Activated CD4-positive, CD25-positive, alpha-beta regulatory T cell treated with anti-CD3 and anti-CD28 coated beads, Interleukin-2, amount 50 U/mL, for 24 hours (primary cell): ENCODE results near the gene MDFI.

Experiments used
- ATAC-seq, 2 donors: fragments of 150-1000 bp; cut with Tn5 transposase; one replicate each; pipeline ENCODE4 v1.10.0; 2021; ENCODE audit warnings: mild to moderate bottlenecking in 1 of 2, moderate library complexity in 1 of 2

MDFI gene

GRCh38 chr6:41635365-41635764 lies 2.9 kb upstream of the MDFI start:
- ATAC-seq: no peak

GRCh38 chr6:41636833-41637193 lies 1.5 kb upstream of the MDFI start:
- ATAC-seq: no peak

- no peak for ATAC-seq
Observed at GRCh38 chr6:41637194-41638001, 870 bp upstream of the MDFI start.

DNA sequence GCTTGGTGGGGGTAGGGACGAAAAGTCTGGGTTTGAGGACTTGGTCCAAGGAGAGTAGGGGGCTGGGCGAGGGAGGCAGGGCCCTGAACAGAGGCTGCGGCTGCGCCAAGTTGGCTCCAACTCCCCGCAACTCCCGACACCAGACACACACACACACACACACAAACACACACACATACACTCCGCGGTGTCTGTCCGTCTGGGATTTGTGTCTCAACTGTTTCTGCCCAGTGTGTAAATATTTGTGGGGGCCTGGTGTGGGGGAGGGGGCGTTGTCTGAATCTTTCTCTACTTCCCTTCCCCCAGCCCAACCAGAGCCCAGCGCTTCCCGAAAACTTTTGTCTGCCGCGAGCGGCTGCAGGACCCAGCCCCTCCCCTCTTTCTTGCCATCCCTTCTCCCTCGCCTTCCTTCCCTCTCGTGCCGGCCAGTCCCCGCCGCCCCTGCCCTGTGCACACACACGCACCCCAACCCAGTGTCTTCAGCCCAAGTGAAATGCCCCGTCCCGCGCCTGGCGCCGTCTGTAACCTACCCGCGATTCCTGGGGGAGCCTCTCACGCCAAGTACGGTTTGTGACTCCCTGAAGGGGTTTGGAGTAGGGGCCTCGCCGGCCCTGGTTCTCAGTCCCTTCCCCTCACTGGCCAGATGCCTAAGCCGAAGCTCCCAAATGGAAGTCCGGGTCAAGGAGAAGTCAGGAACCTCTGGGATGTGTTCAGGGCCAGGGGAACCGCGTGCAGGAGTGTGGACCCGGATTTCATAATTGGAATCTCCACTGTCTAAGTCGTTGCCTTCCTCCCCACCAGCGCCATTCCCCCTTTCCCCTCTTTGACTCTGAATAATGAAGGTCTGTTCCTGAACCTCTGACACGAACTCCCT lies 904 bp downstream of the MDFI start:
- ATAC-seq: no peak

DNA sequence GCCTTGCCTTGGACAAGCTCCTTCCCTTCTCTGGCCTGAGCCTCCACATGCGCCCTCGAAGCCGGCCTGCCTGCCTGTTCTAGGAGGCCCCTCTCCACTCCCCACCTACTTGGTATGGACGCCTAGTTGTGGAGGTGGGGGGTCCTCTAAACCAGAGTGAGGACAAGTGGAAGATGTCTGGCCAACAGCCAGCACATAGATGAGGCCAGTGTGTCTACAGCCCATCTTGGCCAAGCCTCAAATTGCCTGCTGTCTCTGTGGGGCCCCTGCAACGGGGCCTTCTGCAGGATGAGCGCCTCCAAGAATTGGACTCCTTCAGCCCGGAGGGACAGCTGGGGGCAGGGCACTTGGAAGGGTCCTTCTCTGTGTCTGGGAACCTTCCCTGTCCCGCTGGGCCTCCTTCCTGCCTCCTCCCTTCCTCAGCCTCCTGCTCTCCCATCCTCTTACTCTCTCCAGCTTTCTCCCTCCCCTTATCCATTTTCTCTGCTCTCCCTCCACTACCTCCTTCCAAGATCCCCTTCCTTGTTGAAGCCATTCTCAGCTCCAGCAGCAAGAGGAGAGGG lies 1.6 kb downstream of the MDFI start:
- no peak for ATAC-seq

DNA sequence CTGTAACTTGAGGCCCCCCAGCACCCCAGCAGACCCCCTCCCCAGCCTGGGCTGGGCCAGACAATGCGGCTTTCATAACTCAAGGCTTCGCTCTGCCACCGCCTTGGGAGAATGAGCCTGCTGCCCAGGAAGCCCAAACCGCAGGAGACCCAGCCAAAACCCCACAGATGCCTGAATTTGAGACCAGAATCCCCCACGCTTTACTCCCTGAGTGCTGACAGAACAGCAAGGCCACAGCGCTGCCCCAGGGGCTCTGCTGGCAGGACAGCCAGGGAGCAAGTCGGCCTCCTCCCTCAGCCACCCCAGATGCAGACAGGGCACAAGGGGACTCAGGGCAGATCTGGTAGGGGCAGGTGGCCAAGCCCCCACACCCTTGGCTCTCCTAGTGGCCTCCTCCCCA lies 2.2 kb downstream of the MDFI start:
- ATAC-seq: no peak

DNA sequence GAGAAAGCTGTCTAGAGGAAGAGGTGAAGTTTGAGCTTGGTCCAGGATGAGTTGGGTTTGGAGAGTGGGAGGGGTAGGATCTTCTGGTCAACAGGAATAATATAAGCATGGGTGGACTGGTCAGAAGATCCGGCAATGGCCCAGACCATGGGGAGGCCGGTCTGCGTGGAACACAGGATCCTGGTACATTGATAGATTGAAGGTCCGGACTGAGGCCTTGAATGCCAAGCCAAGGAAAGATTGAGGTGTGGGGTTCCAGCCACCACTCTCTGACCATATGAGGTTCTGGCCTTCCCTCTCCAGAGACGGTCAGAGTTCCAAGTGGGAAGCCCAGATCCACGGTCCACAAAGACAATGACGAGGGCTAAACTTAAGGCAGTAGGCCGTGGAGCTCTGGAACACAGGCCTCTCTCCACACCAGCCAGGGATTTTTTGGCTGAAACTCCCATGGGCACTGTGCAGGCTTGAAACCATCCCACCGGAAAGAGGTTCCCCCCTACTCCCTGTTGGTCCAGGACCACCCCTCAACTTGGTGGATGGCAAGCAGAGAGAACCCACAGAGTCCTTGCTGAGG lies 3.2 kb downstream of the MDFI start:
- no peak for ATAC-seq

DNA sequence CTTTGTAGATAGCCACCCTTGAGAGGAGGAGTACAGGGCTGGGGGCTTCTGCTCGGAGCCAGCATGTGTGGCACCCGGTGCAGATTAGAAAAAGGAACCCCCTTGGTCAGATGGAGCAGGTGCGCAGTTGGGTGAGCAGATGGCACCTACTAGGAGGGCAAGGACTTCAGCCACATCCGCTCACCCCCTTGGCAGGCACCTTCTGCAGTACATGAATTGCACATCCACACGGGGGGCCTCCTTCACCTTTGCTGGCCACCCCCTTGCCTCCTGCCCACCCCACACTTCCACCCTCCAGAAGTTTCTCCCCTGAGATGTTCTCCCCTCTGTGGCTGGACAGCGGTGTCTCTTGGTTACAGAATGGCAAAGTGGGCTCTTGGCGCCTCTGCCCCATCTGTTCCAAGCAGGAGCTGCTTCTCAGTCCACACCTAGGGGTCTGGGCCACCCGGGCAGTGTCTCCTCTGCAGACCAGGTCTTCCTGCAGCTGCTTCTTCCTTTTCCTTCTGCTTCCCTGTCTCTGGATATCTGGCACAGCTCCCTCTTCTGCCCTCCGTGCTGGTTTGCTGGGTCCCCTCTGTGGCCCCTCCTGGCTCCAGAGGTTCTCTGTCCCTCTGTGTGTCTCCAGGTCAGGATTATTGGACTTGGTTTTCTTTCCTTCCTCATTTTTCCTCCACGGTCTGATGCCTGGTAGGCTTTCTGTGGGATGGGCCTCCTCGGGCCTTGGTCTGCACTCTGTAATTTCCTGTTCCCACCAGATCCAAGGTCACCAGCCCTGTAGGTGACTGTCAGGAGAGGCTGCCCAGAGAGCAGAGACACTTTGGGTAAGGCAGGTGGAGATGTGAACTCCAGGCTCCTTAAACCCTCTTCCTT lies 4.1 kb downstream of the MDFI start:
- ATAC-seq: no peak

GRCh38 chr6:41642960-41643898 lies 5.0 kb downstream of the MDFI start:
- ATAC-seq: no peak

DNA sequence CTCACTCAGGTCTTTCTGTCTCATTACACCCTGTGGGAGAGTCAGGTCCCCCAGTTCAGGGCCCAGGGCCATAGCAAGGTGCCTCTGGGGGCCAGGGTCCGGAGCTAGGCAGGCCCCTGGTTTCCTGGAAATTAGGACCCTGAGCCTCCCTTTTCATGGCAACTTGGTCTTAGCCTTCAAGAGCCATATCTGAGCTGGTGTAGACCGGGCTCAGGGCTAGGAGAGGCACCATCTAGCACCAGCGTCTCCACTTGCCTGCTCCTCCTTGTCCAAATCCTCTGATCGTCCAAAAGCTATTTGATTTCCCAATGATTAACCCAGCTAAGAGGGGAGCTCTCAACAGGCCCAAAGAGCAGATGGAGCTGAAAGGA lies 5.6 kb downstream of the MDFI start:
- no peak for ATAC-seq

- no peak for ATAC-seq
Observed at GRCh38 chr6:41644297-41644879, 6.1 kb downstream of the MDFI start.

GRCh38 chr6:41645007-41645618 lies 6.8 kb downstream of the MDFI start:
- ATAC-seq: no peak

DNA sequence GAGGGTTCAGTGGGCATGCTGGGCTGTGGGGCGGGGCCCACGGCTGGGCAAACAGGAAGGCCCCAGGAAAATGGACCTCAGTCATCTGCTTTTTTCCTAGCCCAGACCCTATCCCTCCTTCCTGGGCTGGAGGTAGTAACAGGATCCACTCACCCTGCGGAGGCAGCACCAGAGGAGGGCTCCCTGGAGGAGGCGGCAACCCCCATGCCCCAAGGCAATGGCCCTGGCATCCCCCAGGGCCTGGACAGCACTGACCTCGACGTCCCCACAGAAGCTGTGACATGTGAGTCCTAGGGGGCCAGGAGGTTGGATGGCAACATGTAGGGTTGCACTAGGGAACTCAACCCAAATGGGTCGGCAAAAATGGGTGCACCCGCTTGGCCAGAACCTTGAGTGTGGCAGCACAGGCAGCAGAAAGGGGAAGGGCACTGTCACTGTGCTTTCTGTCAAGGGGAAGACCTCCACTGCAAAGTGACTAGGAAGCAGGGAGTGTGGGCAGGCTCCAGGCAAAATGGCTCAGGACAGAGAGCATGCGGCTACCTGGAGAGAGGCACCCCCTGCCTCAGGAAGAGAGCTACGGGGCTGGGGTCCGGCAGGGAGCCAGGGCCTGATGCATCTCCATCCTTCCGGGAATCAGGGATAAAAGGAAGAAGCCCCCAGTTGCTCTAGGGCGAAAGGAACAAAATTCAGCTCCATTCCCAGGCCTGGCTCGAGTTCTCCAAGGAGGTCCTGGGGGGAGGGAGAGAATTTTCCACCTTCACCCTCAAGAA lies 7.9 kb downstream of the MDFI start:
- ATAC-seq: no peak

GRCh38 chr6:41647061-41647511 lies 8.8 kb downstream of the MDFI start:
- ATAC-seq: no peak

DNA sequence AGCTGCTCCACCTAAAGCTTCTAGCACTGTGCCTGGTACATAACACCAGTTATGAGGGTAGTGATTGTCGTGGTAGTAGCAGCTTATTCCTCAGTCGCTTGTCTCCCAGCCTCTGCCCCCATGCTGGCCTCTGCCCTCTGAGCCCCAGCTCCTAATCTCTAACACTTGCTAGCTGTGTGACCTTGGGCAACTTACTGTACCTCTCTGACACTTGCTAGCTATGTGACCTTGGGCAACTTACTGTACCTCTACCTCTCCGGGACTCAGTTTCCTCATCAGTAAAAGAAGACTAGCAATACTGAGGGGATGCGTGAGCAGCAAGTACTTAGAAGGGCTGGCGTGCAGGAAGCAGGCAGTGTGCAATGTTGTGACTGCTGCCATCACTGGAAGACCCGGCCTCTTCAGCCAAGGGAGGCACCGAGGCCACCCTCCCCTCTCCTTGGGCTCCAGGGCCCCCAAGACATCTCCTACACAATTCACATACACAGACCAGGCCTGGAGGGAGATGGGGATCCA lies 9.9 kb downstream of the MDFI start:
- ATAC-seq: no peak

GRCh38 chr6:41648921-41649320 lies 10.7 kb downstream of the MDFI start:
- no peak for ATAC-seq

GRCh38 chr6:41649596-41649995 lies 11.3 kb downstream of the MDFI start:
- no peak for ATAC-seq

DNA sequence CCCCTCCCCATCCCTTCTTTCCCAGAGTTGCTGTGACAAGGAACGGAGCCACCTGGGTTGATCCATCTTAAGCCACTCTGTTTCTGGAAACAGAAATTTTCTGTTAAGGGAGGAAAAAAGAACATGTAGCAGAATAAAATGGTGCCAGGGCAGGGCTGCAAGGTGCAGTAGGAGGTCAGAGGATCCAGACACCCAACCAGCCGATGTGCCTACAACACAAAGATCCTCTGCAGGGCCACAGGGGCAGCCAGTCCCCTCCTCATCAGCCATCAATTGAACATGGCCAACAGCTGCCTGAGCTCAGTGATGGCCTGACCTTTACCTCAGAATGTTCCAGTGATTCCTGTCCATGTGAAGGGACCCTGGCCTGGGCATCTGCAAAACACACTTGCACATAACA lies 11.9 kb downstream of the MDFI start:
- no peak for ATAC-seq

DNA sequence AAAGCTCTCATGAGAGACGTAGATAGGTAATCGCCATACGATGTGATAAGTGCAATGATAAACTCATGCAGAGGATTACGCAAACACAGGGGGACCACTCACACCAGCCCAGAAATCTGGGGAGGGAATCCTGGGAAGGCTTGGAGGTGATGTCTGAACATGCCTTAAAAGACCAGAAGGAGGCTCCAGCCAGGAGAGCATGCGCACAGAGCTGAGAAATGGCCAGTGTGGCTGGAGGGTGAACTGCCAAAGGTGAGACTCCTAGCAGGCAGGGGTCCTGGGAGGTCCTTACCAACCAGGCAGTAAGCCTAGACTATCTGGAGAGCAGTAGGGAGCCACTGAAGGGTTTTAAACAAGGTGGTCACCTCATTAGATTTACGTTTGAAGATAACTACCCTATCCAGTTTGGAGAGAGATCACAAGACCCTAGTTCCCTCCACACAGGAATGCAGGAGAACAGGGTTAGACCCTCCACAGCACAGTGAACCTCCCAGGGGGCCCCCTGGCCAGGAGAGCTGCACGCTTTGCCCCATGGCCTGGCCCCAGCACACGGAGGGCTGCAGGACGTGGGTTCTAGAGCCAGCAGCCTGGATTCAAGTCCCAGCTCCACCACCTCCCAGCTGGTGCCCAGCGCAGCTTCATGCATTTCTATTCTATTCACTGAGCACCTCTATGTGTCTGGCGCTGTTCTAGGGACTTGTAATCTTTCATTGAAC lies 13.1 kb downstream of the MDFI start:
- ATAC-seq: no peak
